K562 (cell line): ENCODE data around the gene FN3KRP. TPM values are rescaled to one million over a fixed set of nuclear protein-coding genes. Genes with fewer than 3 reads are reported as not detected.

Source experiments
- ATAC-seq: fragments of 200-7000 bp; cut with Tn5 transposase; 3 replicates; pipeline ENCODE4 v1.9.1; 2020; ENCODE audit warnings: moderate library complexity
- BruUV-seq: library from RNA; stranded (reverse); fragments of 400-500 nt; replicated peaks from 2 replicates; lab custom pipeline; 2021; lab: Mats Ljungman, UMichigan
- CTCF ChIA-PET: fragments of 300-600 bp; formaldehyde crosslinking; extraction: SDS; loops from one replicate; lab custom pipeline; 2021; ENCODE audit warnings: low intra/inter-chr PET ratio; lab: Yijun Ruan, JAX
- POLR2A ChIA-PET: fragments of 300-600, 350-650 bp; sonication (Branson Sonifier 250); formaldehyde crosslinking; extraction: SDS; loops from one replicate; lab custom pipeline; 2021; ENCODE audit warnings: antibody characterized with exemption, inconsistent platforms; lab: Yijun Ruan, JAX
- DNase-seq, 4 experiments: peaks; one replicate each; pipeline versions ENCODE4 v3.0.0 to v3.0.0-alpha.2; 2011 to 2018; ENCODE audit warnings: low spot score in 3 of 4, mixed read lengths in 3 of 4; ENCODE audit errors: extremely low read depth in 1 of 4
- FAIRE-seq: peaks from 2 replicates; lab custom pipeline; 2011; peaks lifted over from hg19 to GRCh38; lab: Jason Lieb, UNC
- H2AFZ ChIP-seq: 2 replicates; pipeline ENCODE4 v1.6.0; 2011; ENCODE audit warnings: low read depth, low read length, control low read depth, inconsistent platforms
- H3K27ac ChIP-seq: fragments of 200-600 bp; 3 replicates; pipeline ENCODE4 v1.8.0; 2011; ENCODE audit warnings: low read depth, mild to moderate bottlenecking, control low read depth, inconsistent platforms, low read length, moderate library complexity, mixed read lengths; ENCODE audit errors: extremely low read depth
- H3K27me3 ChIP-seq, 2 experiments: fragments of 300-600 bp in 1 of 2; 2 replicates in 1 of 2; 3 replicates in 1 of 2; pipeline versions ENCODE4 v1.6.0 to v1.8.0; 2011; ENCODE audit warnings: inconsistent platforms in 2 of 2, low read length in 2 of 2, mild to moderate bottlenecking in 1 of 2, mixed read lengths in 1 of 2, moderate library complexity in 1 of 2; ENCODE audit not compliant: control insufficient read depth in 2 of 2, insufficient read depth in 2 of 2
- H3K36me3 ChIP-seq: fragments of 300-600 bp; 3 replicates; pipeline ENCODE4 v1.8.0; 2011; ENCODE audit warnings: mild to moderate bottlenecking, low read length, inconsistent platforms; ENCODE audit not compliant: control insufficient read depth, insufficient read depth
- H3K4me1 ChIP-seq, 2 experiments: fragments of 200-600 bp in 1 of 2; replicated peaks in 1 of 2; 2 replicates in 1 of 2; 3 replicates in 1 of 2; pipeline versions ENCODE4 v1.5.1 to v1.8.0; 2011; ENCODE audit warnings: inconsistent platforms in 2 of 2, low read length in 2 of 2, mild to moderate bottlenecking in 1 of 2, mixed read lengths in 1 of 2, moderate library complexity in 1 of 2; ENCODE audit not compliant: control insufficient read depth in 2 of 2, insufficient read depth in 2 of 2
- H3K4me2 ChIP-seq: 2 replicates; pipeline ENCODE4 v1.6.1; 2011; ENCODE audit warnings: low read length, control low read depth, inconsistent platforms, mixed read lengths; ENCODE audit not compliant: insufficient read depth
- H3K4me3 ChIP-seq: fragments of 200-600 bp; sonication (generic), shearing (Covaris generic); 2 replicates; pipeline ENCODE4 v1.5.1; 2016; ENCODE audit warnings: control low read depth, inconsistent platforms
- H3K79me2 ChIP-seq: fragments of 200-600 bp; 3 replicates; pipeline ENCODE4 v1.8.0; 2011; ENCODE audit warnings: low read length, inconsistent platforms; ENCODE audit not compliant: control insufficient read depth, insufficient read depth
- H3K9ac ChIP-seq, 2 experiments: 2 replicates each; pipeline versions ENCODE4 v1.6.0 to v1.6.1; 2011; ENCODE audit warnings: low read depth in 2 of 2, low read length in 2 of 2, control low read depth in 1 of 2, inconsistent platforms in 1 of 2, mild to moderate bottlenecking in 1 of 2, mixed read lengths in 1 of 2; ENCODE audit not compliant: insufficient read depth in 1 of 2
- H3K9me1 ChIP-seq: one replicate; pipeline ENCODE4 v1.6.0; 2011; ENCODE audit warnings: inconsistent platforms, mild to moderate bottlenecking, low read length, moderate library complexity; ENCODE audit not compliant: control insufficient read depth, insufficient read depth
- H3K9me3 ChIP-seq: replicated peaks from 2 replicates; pipeline ENCODE4 v1.5.1; 2011; ENCODE audit warnings: low read depth, low read length, inconsistent platforms; ENCODE audit not compliant: control insufficient read depth, insufficient read depth
- H4K20me1 ChIP-seq: replicated peaks from 2 replicates; pipeline ENCODE4 v1.6.1; 2011; ENCODE audit warnings: low read length, inconsistent platforms, mixed read lengths; ENCODE audit not compliant: control insufficient read depth, insufficient read depth
- ARID4B ChIP-seq: sonication (generic); formaldehyde crosslinking; IDR thresholded peaks from 2 replicates; pipeline ENCODE4 v1.8.0; 2022; ENCODE audit warnings: mild to moderate bottlenecking, missing genetic modification reagents
- CHD2 ChIP-seq: IDR thresholded peaks from 2 replicates; pipeline ENCODE4 v1.6.1; 2011; ENCODE audit warnings: low read depth, low read length
- ETS1 ChIP-seq: conservative IDR thresholded peaks from 2 replicates; pipeline ENCODE4 v1.6.1; 2011; ENCODE audit warnings: low read depth, mild to moderate bottlenecking, low read length; ENCODE audit not compliant: control insufficient read depth
- ETV1 ChIP-seq: fragments of 450-650 bp; conservative IDR thresholded peaks from 2 replicates; pipeline ENCODE4 v1.6.1; 2016; ENCODE audit warnings: missing genetic modification characterization, control low read depth, low read depth, missing compliant biosample characterization
- FOS ChIP-seq: IDR thresholded peaks from 3 replicates; pipeline ENCODE4 v1.6.1; 2011; ENCODE audit not compliant: insufficient read length; ENCODE audit errors: extremely low read depth
- IRF1 ChIP-seq: sonication (generic); formaldehyde crosslinking; IDR thresholded peaks from 2 replicates; pipeline ENCODE4 v1.8.0; 2022; ENCODE audit warnings: missing genetic modification reagents, mild to moderate bottlenecking, borderline replicate concordance
- IRF2 ChIP-seq: sonication (generic); formaldehyde crosslinking; IDR thresholded peaks from 2 replicates; pipeline ENCODE4 v1.8.1; 2022; ENCODE audit warnings: mild to moderate bottlenecking, missing genetic modification reagents
- KLF6 ChIP-seq: fragments of 250-450 bp; sonication (Bioruptor Pico); IDR thresholded peaks from 2 replicates; pipeline ENCODE4 v1.4.0; 2020; ENCODE audit warnings: mild to moderate bottlenecking, moderate library complexity, borderline replicate concordance
- NFE2L1 ChIP-seq: fragments of 450-650 bp; IDR thresholded peaks from 2 replicates; pipeline ENCODE4 v1.6.1; 2016; ENCODE audit warnings: missing genetic modification characterization, low read depth, mild to moderate bottlenecking, missing compliant biosample characterization, moderate library complexity, borderline replicate concordance
- TBL1XR1 ChIP-seq, 2 experiments: IDR thresholded peaks; 2 replicates each; pipeline ENCODE4 v1.6.1; 2012; ENCODE audit warnings: improper control_type of control experiment in 2 of 2, low read length in 2 of 2, mild to moderate bottlenecking in 1 of 2
- THAP7 ChIP-seq: fragments of 250-450 bp; sonication (Bioruptor Pico); IDR thresholded peaks from 2 replicates; pipeline ENCODE4 v1.5.0; 2021
- TRIM24 ChIP-seq, 2 experiments: fragments of 450-650 bp; IDR thresholded peaks; 2 replicates each; pipeline ENCODE4 v1.6.1; 2016
- ZFPM2 ChIP-seq: fragments of 250-450 bp; sonication (Bioruptor Pico); IDR thresholded peaks from 2 replicates; pipeline ENCODE4 v1.5.1; 2022; ENCODE audit warnings: mild to moderate bottlenecking
- ZFX ChIP-seq: sonication (generic); formaldehyde crosslinking; IDR thresholded peaks from 2 replicates; pipeline ENCODE4 v1.8.0; 2022; ENCODE audit warnings: mild to moderate bottlenecking, missing genetic modification reagents, moderate library complexity
- ZNF282 ChIP-seq: sonication (generic); formaldehyde crosslinking; IDR thresholded peaks from 2 replicates; pipeline ENCODE4 v1.8.1; 2023; ENCODE audit warnings: missing genetic modification reagents
- ZNF347 ChIP-seq: fragments of 450-650 bp; formaldehyde crosslinking; IDR thresholded peaks from 2 replicates; pipeline ENCODE4 v1.4.0; 2020; ENCODE audit warnings: low read depth, mild to moderate bottlenecking, moderate library complexity
- ZNF408 ChIP-seq: fragments of 250-450 bp; sonication (Bioruptor Pico); IDR thresholded peaks from 2 replicates; pipeline ENCODE4 v1.4.0; 2020; ENCODE audit warnings: low read depth, mild to moderate bottlenecking, moderate library complexity
- ZNF668 ChIP-seq: fragments of 250-450 bp; sonication (Bioruptor Pico); IDR thresholded peaks from 2 replicates; pipeline ENCODE4 v1.8.0; 2022; ENCODE audit warnings: mild to moderate bottlenecking, inconsistent platforms
- WGBS: fragments of 100-300 bp; shearing (Covaris generic); methylation state at CpG from one replicate; pipeline ENCODE4 v1.1.6; 2016; ENCODE audit warnings: low coverage, mixed read lengths; ENCODE audit not compliant: insufficient coverage; ENCODE audit errors: missing lambda C conversion rate; 5-methylcytosine and 5-hydroxymethylcytosine counted together
- in situ Hi-C: fragments of 300-500 bp; cut with MboI; formaldehyde crosslinking; loops from 4 replicates; pipeline ENCODE4 v1.15.0; 2018; ENCODE audit warnings: inconsistent platforms, mixed read lengths
- intact Hi-C: fragments of 100-400 bp; cut with micrococcal nuclease; formaldehyde crosslinking; loops from 2 replicates; pipeline ENCODE4 v1.14.2; 2022
- polyA plus RNA-seq, 8 experiments: library from polyadenylated mRNA; depleted of rRNA in 4 of 8; stranded (reverse) in 5 of 8; unstranded in 3 of 8; fragments of >200 nt; fragmentation: Nextera tagmentation in 2 of 8; fragmentation: Illumina TruSeq in 1 of 8; extraction: Ambion mirVana in 2 of 8; extraction: Trizol in 1 of 8; gene quantifications; 2 replicates each; pipeline versions ENCODE4 v1.2.1 to v1.2.3, GENCODE V29; 2011 to 2014; ENCODE audit warnings: inconsistent platforms in 1 of 8, missing spikeins in 1 of 8
- total RNA-seq, 7 experiments: library from RNA; depleted of rRNA in 6 of 7; stranded (reverse); fragments of >200 nt in 6 of 7; fragmentation: Illumina TruSeq in 2 of 7; extraction: Trizol in 2 of 7; gene quantifications; 2 replicates each; pipeline versions ENCODE4 v1.2.1 to v1.2.3, GENCODE V29; 2011 to 2021; ENCODE audit warnings: low replicate concordance in 1 of 7

FN3KRP gene
- total and polyA plus RNA-seq, 9 of the 15 experiments (the other 6 are each of a cell fraction or from before 2014, with no cell fraction given): 2.0 to 32.1 (median 24.9) TPM

GRCh38 chr17:82772026-82772425, 55.5 kb downstream of the FN3KRP start:
- in situ Hi-C loops (no loop called here), intact Hi-C loops (no loop called here)
- CTCF ChIA-PET: no interaction called here
- peaks cover 4% of the 10 kb centered on the region for H3K79me2 ChIP-seq
- H3K4me1 ChIP-seq: peaks cover 0 to 5% of the 10 kb centered on the region in 2 experiments; a peak in 1 of 5 replicates
- peaks cover 77% of the 10 kb centered on the region for H3K36me3 ChIP-seq
- no peak overlapping the region for H3K9ac ChIP-seq
- H3K9me1 ChIP-seq: no peaks in the 10 kb centered on the region
- POLR2A ChIA-PET: no interaction called here
- H2AFZ ChIP-seq: no peak overlapping the region
- DNase-seq: no peak
- H3K4me3 ChIP-seq: no peak overlapping the region
- H3K9me3 ChIP-seq: no peaks in the 10 kb centered on the region
- no TSS peak for BruUV-seq
- WGBS: 95% methylated on average over 3 of the region's 3 CpGs
- H3K4me2 ChIP-seq: no peak overlapping the region
- no peaks in the 10 kb centered on the region for H3K27me3 ChIP-seq
- no peak for ATAC-seq
- FAIRE-seq: no peak
- no peaks in the 10 kb centered on the region for H4K20me1 ChIP-seq
- H3K27ac ChIP-seq: no peak overlapping the region
- no peak for TF ChIP-seq ZFX (CRISPR knock-in tag)
- TF ChIP-seq NFE2L1 (tag): no peak
- no peak for TF ChIP-seq IRF2
- no peak for TF ChIP-seq ZNF282
- TF ChIP-seq ARID4B (CRISPR knock-in tag): no peak
- no peak for TF ChIP-seq FOS
- no peak for TF ChIP-seq CHD2
- no peak for TF ChIP-seq KLF6 (CRISPR knock-in tag)
- no peak for TF ChIP-seq THAP7 (CRISPR knock-in tag)
- no peak for TF ChIP-seq ZFPM2 (CRISPR knock-in tag)
- no peak for TF ChIP-seq ETV1
- no peak for TF ChIP-seq IRF1 (CRISPR knock-in tag)
- no peak for TF ChIP-seq ZNF347 (CRISPR knock-in tag)
- no peak for TF ChIP-seq ZNF668 (CRISPR knock-in tag)
- TF ChIP-seq TRIM24 (IDR thresholded peaks at IDR 0.05): no peak
- TF ChIP-seq TBL1XR1 (IDR thresholded peaks at IDR 0.05; ENCODE audit: low read length in 2 of 2): no peak
- TF ChIP-seq ETS1: no peak
- no peak for TF ChIP-seq ZNF408 (CRISPR knock-in tag)
